A673 (cell line): Measurements from ENCODE around the gene NCKAP5.

Experiments used
- EZH2 ChIP-seq: fragments of 200-600 bp; sonication (generic); IDR thresholded peaks from 2 replicates; pipeline ENCODE4 v1.6.1; 2017; ENCODE audit warnings: borderline replicate concordance, low read depth, mild to moderate bottlenecking, mixed read lengths, antibody characterized with exemption, low read length; ENCODE audit not compliant: poor library complexity, severe bottlenecking
- TF ChIP-seq, protein P1 (sequence below): fragments of 300-800, 200-600 bp; sonication (generic); conservative IDR thresholded peaks from 2 replicates; pipeline ENCODE4 v1.5.1; 2017; ENCODE audit warnings: low read depth, mild to moderate bottlenecking, antibody characterized with exemption, low read length, moderate library complexity, mixed read lengths

DNA sequence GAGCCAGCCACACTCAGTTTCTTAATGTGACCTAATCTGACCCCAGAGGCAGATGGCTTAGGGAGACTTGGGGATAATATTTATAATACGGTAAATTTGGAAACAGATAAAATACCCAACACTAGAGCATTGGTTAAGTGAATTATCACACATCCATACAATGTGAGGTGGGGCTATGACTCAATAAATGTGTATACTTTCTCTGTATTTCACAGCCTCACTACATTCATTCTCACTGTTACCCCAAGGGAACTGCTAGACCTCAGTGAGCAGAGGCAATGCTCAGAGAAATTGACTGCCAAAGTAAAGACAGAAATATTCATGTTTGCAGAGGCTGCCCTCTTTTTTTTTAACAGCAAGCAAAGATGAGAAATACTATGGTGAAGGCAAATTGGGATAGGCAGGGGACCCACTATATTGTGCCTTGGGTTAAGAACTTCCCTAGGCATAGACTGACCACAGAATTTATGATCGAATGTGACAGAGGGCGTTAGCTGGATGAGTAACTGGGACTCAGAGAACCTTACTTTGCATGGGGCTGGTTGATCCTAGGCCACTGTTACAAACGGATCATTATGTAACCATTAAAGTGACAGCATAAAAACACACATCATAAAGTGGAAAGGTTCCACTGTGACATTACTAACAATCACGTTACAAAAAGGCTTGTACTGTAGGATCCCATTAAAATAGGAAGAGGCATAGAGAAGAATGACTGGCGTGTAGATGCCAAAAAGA lies 652.3 kb downstream of the NCKAP5 start:
- TF ChIP-seq, protein P1, sequence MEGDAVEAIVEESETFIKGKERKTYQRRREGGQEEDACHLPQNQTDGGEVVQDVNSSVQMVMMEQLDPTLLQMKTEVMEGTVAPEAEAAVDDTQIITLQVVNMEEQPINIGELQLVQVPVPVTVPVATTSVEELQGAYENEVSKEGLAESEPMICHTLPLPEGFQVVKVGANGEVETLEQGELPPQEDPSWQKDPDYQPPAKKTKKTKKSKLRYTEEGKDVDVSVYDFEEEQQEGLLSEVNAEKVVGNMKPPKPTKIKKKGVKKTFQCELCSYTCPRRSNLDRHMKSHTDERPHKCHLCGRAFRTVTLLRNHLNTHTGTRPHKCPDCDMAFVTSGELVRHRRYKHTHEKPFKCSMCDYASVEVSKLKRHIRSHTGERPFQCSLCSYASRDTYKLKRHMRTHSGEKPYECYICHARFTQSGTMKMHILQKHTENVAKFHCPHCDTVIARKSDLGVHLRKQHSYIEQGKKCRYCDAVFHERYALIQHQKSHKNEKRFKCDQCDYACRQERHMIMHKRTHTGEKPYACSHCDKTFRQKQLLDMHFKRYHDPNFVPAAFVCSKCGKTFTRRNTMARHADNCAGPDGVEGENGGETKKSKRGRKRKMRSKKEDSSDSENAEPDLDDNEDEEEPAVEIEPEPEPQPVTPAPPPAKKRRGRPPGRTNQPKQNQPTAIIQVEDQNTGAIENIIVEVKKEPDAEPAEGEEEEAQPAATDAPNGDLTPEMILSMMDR: no peak
- no peak for TF ChIP-seq EZH2
